G401 (cell line): ENCODE data around the gene ETV7. TPM values are rescaled to one million over a fixed set of nuclear protein-coding genes. Genes with fewer than 3 reads are reported as not detected.
A peak's percentile ranks its signal among the peaks of the same experiment; 100 is the strongest.

ENCODE experiments used
- DNase-seq: peaks from one replicate; pipeline ENCODE4 v3.0.0-alpha.2; 2015; ENCODE audit warnings: low spot score
- in situ Hi-C: cut with HindIII; loops from 2 replicates; pipeline ENCODE4 v1.10.0; 2016; ENCODE audit warnings: low sequenced_read_pairs, mixed read lengths
- total RNA-seq: library from RNA; depleted of rRNA; stranded (reverse); fragments of >200 nt; shearing (Covaris generic); gene quantifications from 2 replicates; pipeline ENCODE4 v1.2.3, GENCODE V29; 2014; rRNA removed

ETV7 gene
- total RNA-seq, 1 experiment from 2014 or later, result 1.7 TPM

- in situ Hi-C loops, result no loop called here
Measured at GRCh38 chr6:36330366-36330765, 57.1 kb downstream of the ETV7 start.

GRCh38 chr6:36329798-36330291, 57.6 kb downstream of the ETV7 start:
- no peak for DNase-seq
- in situ Hi-C loops, result no loop called here

More at GRCh38 chr6:36330366-36330765, 57.1 kb downstream of the ETV7 start:
- DNase-seq, result no peak

GRCh38 chr6:36328600-36328999, 58.9 kb downstream of the ETV7 start:
- no peak for DNase-seq
- in situ Hi-C loops, result no loop called here

- in situ Hi-C loops, result no loop called here
- DNase-seq, result no peak
Measured at GRCh38 chr6:36327919-36328236, 59.6 kb downstream of the ETV7 start.

GRCh38 chr6:36327226-36327918, 60.1 kb downstream of the ETV7 start:
- in situ Hi-C loops, result no loop called here
- DNase-seq, result no peak

GRCh38 chr6:36326356-36326995, 61.0 kb downstream of the ETV7 start:
- no peak for DNase-seq
- in situ Hi-C loops, result no loop called here

- DNase-seq, result no peak
- in situ Hi-C loops, result no loop called here
Measured at GRCh38 chr6:36324715-36325114, 62.8 kb downstream of the ETV7 start.

- no peak for DNase-seq
- in situ Hi-C loops, result no loop called here
Measured at GRCh38 chr6:36324191-36324590, 63.3 kb downstream of the ETV7 start.

- in situ Hi-C loops, result no loop called here
- DNase-seq, result peak; percentile 43
Measured at GRCh38 chr6:36323062-36323461, 64.4 kb downstream of the ETV7 start.

- DNase-seq, result no peak
- in situ Hi-C loops, result no loop called here
Measured at GRCh38 chr6:36322591-36322990, 64.9 kb downstream of the ETV7 start.

- in situ Hi-C loops, result no loop called here
- DNase-seq, result no peak
Measured at GRCh38 chr6:36320475-36320874, 67.0 kb downstream of the ETV7 start.

GRCh38 chr6:36319821-36320220, 67.6 kb downstream of the ETV7 start:
- in situ Hi-C loops, result no loop called here
- no peak for DNase-seq

GRCh38 chr6:36319436-36319762, 68.1 kb downstream of the ETV7 start:
- in situ Hi-C loops, result no loop called here
- no peak for DNase-seq

- DNase-seq, result no peak
- in situ Hi-C loops, result no loop called here
Measured at GRCh38 chr6:36318690-36319435, 68.6 kb downstream of the ETV7 start.

- DNase-seq, result no peak
- in situ Hi-C loops, result no loop called here
Measured at GRCh38 chr6:36317623-36318022, 69.8 kb downstream of the ETV7 start.

Other genes starting within 250 kb of the ETV7 start
- 11.8 and 13.9 TPM in 2 replicates for gene BRPF3, start 190.9 kb downstream of the ETV7 start, total RNA-seq
- not detected in 2 replicates for gene PNPLA1, start 117.6 kb downstream of the ETV7 start, total RNA-seq
- gene BNIP5, start 50.8 kb downstream of the ETV7 start, total RNA-seq, result not detected in 2 replicates
- gene PXT1, start 55.2 kb upstream of the ETV7 start, total RNA-seq, result not detected in 2 replicates
- 68.6 and 91.6 TPM in 2 replicates for gene KCTD20, start 55.3 kb upstream of the ETV7 start, total RNA-seq
- 11.8 and 19.6 TPM in 2 replicates for gene STK38, start 159.8 kb upstream of the ETV7 start, total RNA-seq
- gene SRSF3, start 206.7 kb upstream of the ETV7 start, total RNA-seq, result 342 and 464 TPM in 2 replicates